Eye (tissue), 1 donor: ENCODE measurements around the gene CDC5L.
"Not testable (repeated sequence)": the region's sequence is repeated elsewhere in the genome, so short reads cannot be mapped to it uniquely, and the experiment has no call there.

ENCODE experiments used
- DNase-seq: peaks from one replicate; pipeline ENCODE4 v3.0.0-alpha.2; 2015

The CDC5L gene

GRCh38 chr6:44415873-44416502 lies 28.5 kb downstream of the CDC5L start:
- no peak for DNase-seq

- DNase-seq = no peak
Measured at GRCh38 chr6:44422531-44422930, 35.0 kb downstream of the CDC5L start.

GRCh38 chr6:44423306-44423705 lies 35.8 kb downstream of the CDC5L start:
- no peak for DNase-seq

- DNase-seq = no peak
Measured at GRCh38 chr6:44425951-44426350, 38.4 kb downstream of the CDC5L start.

GRCh38 chr6:44428682-44429081 lies 41.2 kb downstream of the CDC5L start:
- no peak for DNase-seq

- DNase-seq = no peak
Measured at GRCh38 chr6:44430326-44430725, 42.8 kb downstream of the CDC5L start.

- DNase-seq = peak; percentile 82
Measured at GRCh38 chr6:44431118-44431725, 43.7 kb downstream of the CDC5L start.

- DNase-seq = no peak
Measured at GRCh38 chr6:44432227-44432626, 44.7 kb downstream of the CDC5L start.

- DNase-seq = no peak
Measured at GRCh38 chr6:44432726-44433125, 45.2 kb downstream of the CDC5L start.

GRCh38 chr6:44435500-44435899 lies 48.0 kb downstream of the CDC5L start:
- DNase-seq = no peak

- no peak for DNase-seq
Measured at GRCh38 chr6:44438827-44439226, 51.3 kb downstream of the CDC5L start.

- no peak for DNase-seq
Measured at GRCh38 chr6:44439270-44440045, 52.0 kb downstream of the CDC5L start.

GRCh38 chr6:44441091-44441855 lies 53.8 kb downstream of the CDC5L start:
- no peak for DNase-seq

GRCh38 chr6:44442236-44442635 lies 54.7 kb downstream of the CDC5L start:
- no peak for DNase-seq

- no peak for DNase-seq
Measured at GRCh38 chr6:44442833-44443444, 55.4 kb downstream of the CDC5L start.

- DNase-seq = no peak
Measured at GRCh38 chr6:44444853-44445252, 57.3 kb downstream of the CDC5L start.

- no peak for DNase-seq
Measured at GRCh38 chr6:44446626-44447300, 59.3 kb downstream of the CDC5L start.

GRCh38 chr6:44449181-44449580 lies 61.7 kb downstream of the CDC5L start:
- not testable (repeated sequence) for DNase-seq

GRCh38 chr6:44451803-44452695 lies 64.5 kb downstream of the CDC5L start:
- no peak for DNase-seq

- DNase-seq = no peak
Measured at GRCh38 chr6:44452725-44453124, 65.2 kb downstream of the CDC5L start.

- no peak for DNase-seq
Measured at GRCh38 chr6:44453146-44453545, 65.6 kb downstream of the CDC5L start.
